8988T (cell line): ENCODE results near the gene S1PR2.
"Not testable (repeated sequence)": the region's sequence is repeated elsewhere in the genome, so short reads cannot be mapped to it uniquely, and the experiment has no call there.

ENCODE experiments used
- DNase-seq: peaks from one replicate; pipeline ENCODE4 v3.0.0; 2011

S1PR2 gene

GRCh38 chr19:10222201-10222890 is 8.8 kb downstream of the S1PR2 start:
- DNase-seq = no peak

- DNase-seq = no peak
These were observed 10.4 kb downstream of the S1PR2 start for GRCh38 chr19:10220695-10221094.

GRCh38 chr19:10219678-10220077 is 11.5 kb downstream of the S1PR2 start:
- no peak for DNase-seq

DNA sequence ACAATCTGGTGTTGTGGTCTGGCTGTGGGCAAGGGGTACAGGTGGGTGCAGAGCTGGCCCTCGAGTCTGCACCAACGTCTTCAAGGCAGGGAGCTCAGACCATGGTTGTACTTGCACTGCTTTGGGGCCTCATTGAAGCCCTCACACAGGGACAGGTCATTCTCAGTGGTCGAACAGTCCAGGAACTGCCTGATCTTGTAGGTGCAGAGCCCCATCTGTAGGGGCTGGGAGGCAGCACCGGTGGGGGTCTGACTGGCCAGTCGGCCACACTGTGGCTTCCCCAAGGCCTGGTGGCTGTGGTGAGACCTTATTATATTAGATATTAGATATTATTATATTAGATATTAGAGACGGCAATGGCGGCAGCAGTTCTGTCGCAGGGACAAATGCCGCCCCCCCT is 14.0 kb downstream of the S1PR2 start:
- DNase-seq = no peak

DNA sequence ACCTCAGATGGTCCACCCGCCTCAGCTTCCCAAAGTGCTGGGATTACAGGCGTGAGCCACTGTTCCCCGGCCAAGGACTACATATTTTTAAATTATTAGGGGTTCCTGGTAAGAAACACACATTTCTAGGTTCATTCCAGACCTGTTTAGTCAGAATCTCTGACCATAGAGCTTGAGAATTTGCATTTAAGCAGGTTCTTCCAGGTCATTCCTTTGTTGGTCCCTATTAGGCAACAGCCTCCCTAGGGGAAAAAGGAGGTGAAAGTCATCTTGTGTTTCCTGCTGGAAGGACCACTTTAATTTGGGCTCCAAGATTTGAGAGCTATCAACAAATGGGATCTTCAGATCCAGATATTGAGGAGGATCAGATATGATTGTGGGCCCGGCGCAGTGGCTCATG is 16.3 kb downstream of the S1PR2 start:
- no peak for DNase-seq

DNA sequence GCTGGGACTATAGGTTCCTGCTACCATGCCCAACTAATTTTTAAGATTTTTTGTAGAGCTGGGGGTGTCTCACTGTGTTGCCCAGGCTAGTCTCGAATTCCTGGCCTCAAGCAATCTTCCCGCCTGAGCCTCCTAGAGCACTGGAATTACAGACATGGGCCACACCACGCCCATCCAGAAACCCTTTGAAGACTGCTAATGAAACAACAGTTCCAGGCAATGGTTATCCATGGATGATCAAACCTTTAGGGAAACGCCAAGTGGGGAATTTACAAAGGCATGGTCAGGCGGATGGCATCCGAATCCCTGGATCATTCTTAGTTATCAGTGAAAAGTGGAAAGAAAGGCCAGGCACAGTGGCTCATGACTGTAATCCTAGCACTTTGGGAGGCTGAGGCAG is 19.4 kb downstream of the S1PR2 start:
- DNase-seq = no peak

DNA sequence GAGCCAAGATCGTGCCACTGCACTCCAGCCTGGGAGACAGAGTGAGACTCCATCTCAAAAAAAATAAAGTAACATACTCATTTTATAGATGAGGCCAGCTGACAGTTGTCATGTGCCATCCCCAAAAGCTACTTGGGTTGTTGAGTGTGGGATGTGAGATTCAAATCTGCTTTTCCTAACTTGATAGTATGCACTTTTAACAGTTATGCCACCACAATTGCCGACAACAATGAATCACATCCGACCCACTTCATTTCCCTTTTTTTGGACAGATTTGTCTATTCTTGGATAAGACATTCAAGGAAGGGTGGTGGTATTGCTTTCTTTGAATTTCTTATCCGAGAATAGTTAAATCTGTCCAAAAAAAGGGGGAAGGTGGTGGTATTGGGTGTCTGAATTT is 20.1 kb downstream of the S1PR2 start:
- no peak for DNase-seq

- DNase-seq = no peak
These were observed 21.8 kb downstream of the S1PR2 start for GRCh38 chr19:10209315-10209714.

GRCh38 chr19:10207026-10207425 is 24.1 kb downstream of the S1PR2 start:
- no peak for DNase-seq

- no peak for DNase-seq
These were observed 24.8 kb downstream of the S1PR2 start for GRCh38 chr19:10206226-10206885.

DNA sequence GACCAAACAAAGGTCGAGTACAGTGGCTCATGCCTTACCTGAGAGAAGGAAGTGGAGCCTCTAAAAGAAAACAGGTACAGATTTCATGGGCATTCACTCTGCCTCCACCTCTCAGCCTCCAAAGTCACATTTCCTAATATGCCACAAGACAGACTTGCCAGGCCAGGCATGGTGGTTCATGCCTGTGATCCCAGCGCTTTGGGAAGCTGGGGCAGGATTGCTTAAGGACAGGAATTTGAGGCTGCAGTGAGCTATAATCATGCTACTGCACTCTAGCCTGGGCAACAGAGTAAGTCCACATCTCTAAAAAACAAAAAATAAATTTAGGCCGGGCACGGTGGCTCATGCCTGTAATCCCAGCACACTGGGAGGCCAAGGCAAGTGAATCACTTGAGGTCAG is 25.5 kb downstream of the S1PR2 start:
- DNase-seq = no peak

- DNase-seq = no peak
These were observed 27.4 kb downstream of the S1PR2 start for GRCh38 chr19:10203686-10204085.

- DNase-seq = no peak
These were observed 30.0 kb downstream of the S1PR2 start for GRCh38 chr19:10201176-10201575.

- not testable (repeated sequence) for DNase-seq
These were observed 31.0 kb downstream of the S1PR2 start for GRCh38 chr19:10200101-10200500.

DNA sequence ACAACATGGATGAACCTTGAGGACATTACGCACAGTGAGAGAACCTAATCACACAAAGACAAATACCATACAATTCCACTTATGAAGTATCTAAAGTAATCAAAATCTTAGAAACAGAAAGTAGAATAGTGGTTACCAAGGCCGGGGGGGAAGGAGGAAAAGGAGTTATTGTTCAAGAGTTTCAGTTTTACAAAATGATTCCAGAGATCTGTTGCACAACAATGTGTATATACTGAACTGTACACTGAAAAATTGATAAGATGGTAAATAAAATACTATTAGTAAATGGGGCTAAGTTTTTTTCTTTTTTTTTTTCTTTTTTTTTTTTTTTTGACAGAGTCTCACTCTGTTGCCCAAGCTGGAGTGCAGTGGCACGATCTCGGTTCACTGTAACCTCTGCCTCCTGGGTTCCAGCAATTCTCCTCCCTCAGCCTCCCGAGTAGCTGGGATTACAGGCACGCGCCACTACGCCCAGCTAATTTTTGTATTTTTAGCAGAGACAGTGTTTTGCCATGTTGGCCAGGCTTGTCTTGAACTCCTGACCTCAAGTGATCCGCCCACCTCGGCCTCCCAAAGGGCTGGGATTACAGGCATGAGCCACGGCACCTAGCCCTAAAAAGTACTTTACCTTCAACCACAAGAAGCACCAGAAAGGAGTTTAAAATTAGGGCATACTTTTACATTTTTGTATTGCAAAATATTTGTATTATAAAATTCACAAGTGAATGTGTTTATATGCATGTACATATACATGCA is 32.1 kb downstream of the S1PR2 start:
- DNase-seq = not testable (repeated sequence)

DNA sequence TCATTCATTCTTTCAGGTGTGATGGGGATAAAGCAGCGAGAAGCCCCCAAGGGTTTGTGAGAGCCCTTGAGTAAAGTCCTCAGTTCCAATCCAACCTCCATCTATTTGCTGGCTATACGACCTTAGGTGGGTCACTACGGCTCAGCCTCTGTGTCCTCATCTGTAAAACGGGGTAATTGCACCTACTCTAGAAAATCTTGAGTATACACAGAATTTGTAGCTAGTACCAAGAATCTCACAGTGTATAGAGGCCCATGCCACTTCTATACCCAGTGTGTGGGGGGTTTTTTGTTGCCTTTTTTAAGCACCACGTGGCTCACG is 36.0 kb downstream of the S1PR2 start:
- DNase-seq = no peak

- DNase-seq = peak; percentile 92
These were observed 36.5 kb downstream of the S1PR2 start, which contains the start of gene DNMT1 for GRCh38 chr19:10194500-10195198. TSS of gene DNMT1 (minus strand) at chr19:10194953. CDS start at chr19:10194899, 54 bp downstream.

GRCh38 chr19:10193790-10194499 is 37.2 kb downstream of the S1PR2 start:
- peak; percentile 26 for DNase-seq

DNA sequence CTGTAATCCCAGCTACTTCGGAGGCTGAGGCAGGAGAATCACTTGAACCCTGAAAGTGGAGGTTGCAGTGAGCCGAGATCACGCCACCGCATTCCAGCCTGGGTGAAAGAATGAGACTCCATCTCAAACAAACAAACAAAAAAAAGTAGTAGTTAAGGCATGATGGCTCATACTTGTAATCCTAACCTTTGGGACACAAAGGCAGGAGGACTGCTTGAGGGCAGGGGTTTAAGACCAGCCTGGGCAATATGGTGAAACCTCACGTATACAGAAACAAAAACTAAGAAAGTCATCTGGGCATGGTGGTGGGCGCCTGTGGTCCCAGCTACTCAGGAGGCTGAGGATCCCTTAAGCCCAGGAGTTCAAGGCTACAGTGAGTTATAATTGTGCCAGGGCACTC is 38.2 kb downstream of the S1PR2 start:
- DNase-seq = no peak

DNA sequence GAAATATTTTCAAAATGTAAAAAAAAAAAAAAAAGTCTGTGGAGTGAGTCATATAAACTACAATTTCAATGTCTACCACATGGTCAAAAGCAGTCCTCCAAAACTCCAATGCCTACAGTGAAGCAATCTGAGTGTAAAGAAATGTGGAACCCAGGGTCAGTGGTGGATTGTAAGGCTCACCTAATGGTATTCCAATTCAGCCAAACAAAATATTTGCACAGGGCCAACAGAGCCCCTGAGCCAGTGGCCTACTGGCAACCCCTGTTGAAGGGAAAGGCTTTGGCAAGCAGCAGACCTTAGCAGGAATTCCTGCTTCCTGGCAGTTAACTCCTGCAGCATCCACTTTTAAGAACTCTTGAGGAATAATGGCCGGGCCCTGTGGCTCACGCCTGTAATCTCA is 39.8 kb downstream of the S1PR2 start:
- no peak for DNase-seq

DNA sequence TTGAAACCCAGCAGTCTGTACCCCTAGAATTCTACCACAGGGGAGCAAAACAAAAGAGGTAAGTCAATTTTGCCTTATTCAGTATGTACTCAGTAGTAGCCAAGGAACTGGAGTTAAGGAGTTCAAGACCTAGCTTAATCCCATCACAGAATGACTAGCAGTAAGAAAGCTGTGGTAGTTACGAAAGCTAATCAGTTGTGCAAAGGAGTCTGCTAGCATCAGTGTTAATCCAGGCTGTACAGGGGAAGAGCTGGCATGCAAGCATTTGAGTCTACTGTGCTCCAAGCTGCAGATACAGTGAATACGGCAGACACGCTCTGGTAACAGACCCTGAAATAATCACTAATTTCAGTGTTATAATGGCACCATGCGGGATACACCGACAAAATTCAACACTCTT is 41.1 kb downstream of the S1PR2 start:
- no peak for DNase-seq

- DNase-seq = no peak
These were observed 41.5 kb downstream of the S1PR2 start for GRCh38 chr19:10189616-10190015.

GRCh38 chr19:10187315-10187714 is 43.8 kb downstream of the S1PR2 start:
- DNase-seq = no peak
